NAMALWA (cell line): ENCODE results near the gene EMILIN2.
"Not testable (repeated sequence)": the region's sequence is repeated elsewhere in the genome, so short reads cannot be mapped to it uniquely, and the experiment has no call there.

Experiments
- DNase-seq: peaks from one replicate; pipeline ENCODE4 v3.0.0-alpha.2; 2015; ENCODE audit warnings: low spot score

EMILIN2 gene

DNA sequence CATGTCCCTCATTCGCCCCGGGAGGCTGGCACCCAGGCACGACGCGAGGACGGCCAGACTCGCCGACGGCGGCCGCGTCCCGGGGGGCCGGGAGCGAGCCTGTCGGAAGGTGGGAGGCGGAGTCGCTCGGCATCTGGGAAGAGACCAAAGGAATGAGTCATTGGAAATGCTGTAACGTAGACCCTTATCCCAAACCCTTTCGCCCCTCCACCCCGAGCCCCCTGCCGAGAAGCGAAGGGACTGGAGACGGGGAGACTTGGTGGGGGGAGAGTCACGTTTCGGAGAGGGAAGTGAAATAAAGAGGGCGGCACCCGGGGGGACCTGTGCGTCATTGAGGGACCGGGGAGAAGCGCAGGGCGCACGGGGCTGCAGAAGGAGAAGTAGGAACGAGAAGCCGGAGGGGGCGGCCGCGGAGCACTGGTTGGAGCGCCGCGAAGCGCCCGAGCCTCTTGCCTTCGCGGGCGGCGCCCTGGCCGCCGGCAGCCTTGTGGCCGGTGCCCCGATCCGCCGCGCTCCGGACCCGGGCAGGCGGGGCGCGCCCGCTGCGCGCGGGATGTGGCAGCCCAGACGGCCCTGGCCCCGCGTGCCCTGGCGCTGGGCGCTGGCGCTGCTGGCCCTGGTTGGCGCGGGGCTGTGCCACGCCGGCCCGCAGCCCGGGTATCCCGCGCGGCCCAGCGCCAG is at the start of gene EMILIN2:
TSS of gene EMILIN2 (plus strand) at position 371 of the 681 bp plus-strand sequence. CDS start at position 554, 183 bp downstream.
- DNase-seq: no peak

DNA sequence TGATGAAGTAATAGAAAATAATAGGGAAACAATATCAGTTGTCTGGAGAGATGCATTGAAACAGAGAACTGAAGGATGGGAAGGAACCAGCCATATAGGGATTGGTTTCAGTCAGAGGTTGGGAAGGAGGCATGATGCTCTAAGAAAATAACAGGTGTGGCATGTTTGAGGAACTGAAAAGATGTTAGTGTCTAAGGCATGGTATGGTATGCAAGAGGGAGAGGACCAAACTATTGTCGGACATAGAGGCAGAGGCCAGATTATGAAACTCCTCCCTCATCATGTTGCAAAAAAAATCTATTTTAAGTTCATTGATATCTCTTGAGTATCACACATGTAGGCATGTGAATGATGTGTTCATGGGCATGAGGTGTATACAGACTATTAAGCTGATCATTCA is 48.9 kb upstream of the EMILIN2 start:
- DNase-seq: no peak

DNA sequence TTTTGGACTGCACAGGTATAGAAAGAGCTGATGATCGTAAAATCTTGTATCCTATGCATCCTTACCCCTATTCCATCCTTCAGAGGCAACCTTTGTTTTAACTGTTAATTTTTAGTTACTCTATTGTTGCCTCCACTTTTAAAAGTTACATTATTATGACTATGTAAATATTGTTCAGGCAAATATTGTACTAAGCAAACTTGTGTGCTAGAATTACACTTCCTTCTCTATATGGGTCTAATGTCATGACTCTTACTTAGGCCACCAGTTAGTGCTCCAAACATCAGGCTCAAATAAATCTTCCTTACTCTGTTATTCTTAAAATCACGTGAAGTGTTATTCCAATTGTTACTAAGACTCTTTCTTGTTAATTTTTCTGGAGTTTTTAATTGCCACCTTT is 47.4 kb upstream of the EMILIN2 start:
- DNase-seq: no peak

DNA sequence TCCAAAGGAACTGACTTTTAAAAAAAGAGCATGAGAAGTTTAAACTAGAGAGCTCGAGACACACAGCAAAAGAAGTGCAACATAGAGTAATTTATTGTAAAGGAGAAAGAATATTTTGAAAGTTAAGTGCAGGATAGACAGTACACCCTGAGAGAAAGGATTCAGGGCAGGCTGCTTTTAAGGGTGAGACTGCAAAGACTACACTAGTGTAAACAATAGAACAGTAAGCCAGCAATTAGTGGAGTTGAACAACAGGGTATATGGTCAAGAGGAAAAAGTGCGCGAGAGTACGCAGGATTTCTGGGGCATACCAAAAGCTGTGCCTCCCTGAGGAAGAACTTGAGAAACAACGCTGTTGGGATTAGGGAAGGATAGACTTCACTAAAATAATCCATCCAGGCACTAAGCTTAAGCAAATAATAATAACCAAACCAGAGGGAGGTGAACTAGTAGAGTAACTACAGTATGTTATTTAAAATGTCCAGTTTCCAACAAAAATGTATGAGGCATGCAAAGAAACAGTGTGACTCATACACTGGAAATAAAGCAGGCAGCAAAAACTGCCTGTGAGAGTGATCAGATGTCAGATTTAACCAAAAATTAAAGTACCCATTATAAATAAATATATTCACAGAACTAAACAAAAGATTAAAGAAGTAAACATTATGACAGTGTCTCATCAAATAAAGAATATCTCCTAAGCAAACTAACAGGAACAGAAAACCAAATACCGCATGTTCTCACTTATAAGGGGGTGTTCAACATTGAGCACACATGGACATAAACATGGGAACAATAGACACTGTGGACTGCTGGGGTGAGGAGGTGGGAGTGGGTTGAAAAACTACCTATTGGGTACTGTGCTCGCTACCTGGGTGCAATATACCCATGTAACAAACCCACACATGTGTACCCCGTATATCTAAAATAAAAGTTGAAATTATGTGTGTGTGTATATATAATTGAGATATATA is 40.5 kb upstream of the EMILIN2 start:
- no peak for DNase-seq

DNA sequence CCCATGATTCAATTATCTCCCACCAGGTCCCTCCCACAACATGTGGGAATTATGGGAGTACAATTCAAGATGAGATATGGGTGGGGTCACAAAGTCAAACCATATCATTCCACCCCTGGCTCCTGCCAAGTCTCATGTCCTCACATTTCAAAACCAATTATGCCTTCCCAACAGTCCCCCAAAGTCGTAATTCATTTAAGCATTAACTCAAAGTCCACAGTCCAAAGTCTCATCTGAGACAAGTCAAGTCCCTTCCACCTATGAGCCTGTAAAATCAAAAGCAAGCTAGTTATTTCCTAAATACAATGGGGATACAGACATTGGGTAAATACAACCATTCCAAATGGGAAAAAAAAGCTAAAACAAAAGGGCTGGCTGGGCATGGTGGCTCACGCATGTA is 38.2 kb upstream of the EMILIN2 start:
- not testable (repeated sequence) for DNase-seq

DNA sequence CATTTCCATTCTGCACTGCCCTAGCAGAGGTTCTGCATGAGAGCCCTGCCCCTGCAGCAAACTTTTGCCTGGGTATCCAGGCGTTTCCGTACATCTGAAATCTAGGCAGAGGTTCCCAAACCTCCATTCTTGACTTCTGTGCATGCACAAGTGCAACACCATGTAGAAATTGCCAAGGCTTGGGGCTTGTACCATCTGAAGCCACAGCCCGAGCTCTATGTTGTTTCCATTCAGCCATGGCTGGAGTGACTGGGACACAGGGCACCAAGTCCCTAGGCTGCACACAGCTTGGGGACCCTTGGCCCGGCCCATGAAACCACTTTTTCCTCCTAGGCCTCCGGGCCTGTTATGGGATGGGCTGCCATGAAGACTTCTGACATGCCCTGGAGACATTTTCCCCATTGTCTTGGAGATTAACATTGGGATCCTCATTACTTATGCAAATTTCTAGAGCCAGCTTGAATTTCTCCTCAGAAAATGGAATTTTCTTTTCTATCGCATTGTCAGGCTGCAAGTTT is 37.1 kb upstream of the EMILIN2 start:
- not testable (repeated sequence) for DNase-seq

DNA sequence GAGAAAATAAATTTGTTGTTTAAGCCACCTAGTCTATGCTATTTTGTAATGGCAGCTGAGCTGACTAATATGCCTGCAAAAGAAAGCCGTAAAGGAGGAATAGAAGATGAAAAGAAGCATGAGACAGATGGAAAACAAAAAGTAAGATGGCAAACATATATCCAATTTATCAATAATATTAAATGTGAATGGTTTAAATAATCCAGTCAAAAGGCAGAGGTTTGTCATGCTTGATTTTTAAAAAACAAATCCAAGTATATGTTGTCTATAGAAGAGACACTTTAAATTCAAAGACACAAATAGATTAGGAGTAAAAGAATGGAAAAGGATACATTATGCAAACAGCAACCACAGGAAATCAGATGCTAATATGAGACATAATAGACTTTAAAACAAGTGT is 35.4 kb upstream of the EMILIN2 start:
- no peak for DNase-seq

DNA sequence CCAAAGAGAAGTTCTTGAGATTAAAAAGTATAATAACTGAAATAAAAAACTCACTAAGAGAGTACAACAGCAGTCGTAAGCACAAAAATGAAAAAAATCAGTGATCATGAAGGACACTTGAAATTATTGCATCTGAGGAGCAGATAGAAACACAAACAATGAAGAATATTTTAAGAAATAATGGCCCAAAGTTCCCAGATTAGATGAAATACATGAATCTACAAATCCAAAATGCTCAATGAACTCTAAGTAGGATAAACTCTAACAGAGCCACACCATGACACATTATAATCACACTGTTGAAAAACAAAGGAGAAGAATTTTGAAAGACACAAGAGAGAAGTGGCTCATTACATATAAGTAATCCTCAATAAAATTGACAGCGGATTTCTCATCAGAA is 31.9 kb upstream of the EMILIN2 start:
- no peak for DNase-seq

DNA sequence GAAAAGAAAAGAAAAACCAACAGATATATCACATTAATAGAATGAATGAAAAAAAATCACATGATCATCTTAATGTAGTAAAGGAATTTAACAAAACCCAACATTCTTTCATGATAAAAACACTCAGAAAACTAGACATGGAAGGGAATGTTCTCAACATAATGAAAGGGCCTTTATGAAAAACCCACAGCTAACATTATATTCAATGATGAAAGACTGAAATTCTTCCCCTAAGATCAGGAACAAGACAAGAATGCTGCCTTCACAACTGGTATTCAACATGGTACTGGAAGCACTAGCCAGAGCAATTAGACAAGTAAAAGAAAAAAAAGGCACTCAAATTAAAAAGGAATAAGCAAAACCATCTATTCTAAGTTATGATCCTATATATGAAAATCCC is 28.5 kb upstream of the EMILIN2 start:
- no peak for DNase-seq

DNA sequence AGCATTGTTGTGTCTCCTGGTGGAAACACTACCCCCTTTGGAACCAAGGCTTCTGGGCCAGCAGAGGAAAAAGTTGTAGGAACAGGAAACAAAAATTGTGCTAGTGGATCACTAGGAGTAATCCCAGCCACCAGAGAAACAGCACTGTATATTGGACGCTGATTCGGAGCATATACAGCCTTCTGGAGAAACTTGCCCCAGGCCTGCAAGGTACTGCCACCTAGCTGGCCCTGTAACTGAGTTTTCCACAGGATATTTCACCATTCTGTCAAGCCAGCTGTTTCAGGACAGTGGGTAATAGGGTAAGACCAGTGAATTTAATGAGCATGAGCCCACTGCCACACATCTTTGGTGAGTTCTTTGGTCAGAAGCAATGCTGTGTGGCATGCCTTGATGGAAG is 25.1 kb upstream of the EMILIN2 start:
- no peak for DNase-seq

DNA sequence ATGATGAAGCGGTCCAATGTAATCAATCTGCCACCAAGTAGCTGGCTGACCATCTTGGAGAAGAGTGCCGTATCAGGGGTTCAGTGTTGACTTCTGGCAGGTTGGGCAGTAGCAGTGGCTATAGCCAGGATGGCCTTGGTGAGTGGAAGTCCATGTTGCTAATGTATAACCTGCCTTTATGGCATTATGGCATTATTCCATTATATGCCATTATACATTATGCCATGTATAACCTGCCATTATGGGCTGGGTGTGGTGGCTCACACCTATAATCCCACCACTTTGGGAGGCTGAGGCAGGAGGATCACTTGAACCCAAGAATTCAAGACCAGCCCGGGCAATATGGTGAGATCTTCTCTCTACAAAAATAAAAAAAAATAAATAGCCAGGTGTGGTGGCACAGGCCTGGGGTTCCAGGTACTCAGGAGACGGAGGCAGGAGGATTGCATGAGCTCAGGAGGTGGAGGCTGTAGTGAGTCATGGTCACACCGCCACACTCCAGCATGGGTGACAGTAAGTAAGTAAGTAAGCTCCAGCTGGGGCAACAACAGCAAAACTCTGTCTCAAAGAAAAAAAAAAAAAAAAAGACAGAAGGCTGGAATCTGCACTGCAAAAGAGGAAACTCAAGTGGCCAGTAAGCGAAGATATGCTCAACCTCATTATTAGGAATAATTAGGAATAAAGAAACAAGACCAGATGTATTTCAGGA is 24.4 kb upstream of the EMILIN2 start:
- no peak for DNase-seq

DNA sequence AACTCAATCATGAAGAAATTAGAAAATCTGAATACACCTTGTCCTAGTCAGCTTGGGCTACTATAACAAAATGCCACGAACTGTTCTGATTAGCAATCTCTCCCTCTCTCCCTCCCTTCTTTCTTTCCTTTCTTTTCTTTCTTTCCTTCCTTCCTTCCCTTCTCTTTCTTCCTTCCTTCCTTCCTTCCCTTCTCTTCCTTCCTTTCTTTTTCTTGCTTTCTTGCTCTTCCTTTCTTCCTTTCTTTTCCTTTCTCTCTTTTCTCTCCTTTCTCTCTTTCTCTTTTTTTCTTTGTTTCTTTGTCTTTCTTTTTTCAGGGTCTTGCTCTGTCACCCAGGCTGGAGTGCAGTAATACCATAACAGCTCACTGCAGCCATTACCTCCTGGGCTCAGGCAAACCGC is 23.6 kb upstream of the EMILIN2 start:
- DNase-seq: no peak

DNA sequence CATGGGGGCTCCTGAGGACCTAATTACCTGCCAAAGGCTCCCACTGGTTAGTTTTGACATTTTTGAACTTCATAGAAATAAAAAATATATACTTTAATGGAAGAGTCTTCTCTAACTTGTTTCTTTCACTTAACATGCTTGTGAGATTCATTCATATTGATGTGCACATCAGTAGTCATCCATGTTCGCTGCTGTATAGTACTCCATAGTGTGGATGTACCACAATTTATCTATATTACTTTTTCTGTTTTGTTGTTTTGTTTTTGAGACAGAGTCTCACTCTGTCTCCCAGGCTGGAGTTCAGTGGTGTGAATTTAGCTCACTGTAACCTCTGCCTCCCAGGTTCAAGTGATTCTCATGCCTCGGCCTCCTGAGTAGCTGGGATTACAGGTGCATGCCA is 22.8 kb upstream of the EMILIN2 start:
- no peak for DNase-seq

DNA sequence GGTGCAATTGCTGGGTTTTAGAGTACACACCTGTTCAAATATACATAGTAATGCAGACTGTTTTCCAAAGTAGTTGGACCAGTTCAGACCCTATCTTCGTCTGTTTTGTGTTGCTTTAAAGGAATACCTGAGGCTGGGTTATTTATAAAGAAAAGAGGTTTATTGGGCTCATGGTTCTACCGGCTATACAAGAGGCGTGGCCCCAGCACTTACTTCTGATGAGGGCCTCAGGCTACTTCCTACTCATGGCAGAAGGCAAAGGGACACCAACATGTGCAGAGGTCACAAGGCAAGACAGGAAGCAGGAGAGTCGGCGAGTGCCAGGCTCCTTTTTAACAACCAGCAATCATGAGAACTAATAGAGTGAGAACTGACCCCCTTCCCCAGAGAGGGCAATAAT is 21.9 kb upstream of the EMILIN2 start:
- DNase-seq: no peak

DNA sequence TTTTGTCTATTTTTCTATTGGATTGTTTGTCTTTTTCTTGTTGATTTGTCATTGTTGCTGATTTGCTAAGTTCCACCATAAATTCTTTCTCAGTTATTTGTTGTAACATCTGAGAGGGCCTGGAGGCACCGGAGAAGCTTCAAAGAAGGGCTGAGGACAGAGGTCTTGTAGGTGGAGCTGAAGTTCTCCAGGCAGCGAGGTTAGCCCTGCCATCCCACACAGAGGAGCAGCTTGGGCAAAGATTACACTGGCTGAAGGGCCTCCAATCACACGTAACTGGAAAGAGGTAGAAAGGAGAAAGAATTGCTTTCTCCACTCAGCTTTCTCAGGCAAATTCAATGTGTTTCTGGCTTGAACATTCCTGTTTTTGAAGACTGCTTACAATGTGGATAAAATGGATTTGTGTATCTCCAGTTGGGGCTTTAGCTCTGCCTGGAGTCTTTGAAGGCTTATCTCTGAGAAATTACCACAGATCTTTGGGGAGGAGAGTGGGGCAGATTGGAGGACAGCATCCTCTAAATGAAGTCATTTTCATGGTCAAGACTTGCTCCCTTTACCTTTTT is 21.1 kb upstream of the EMILIN2 start:
- no peak for DNase-seq

DNA sequence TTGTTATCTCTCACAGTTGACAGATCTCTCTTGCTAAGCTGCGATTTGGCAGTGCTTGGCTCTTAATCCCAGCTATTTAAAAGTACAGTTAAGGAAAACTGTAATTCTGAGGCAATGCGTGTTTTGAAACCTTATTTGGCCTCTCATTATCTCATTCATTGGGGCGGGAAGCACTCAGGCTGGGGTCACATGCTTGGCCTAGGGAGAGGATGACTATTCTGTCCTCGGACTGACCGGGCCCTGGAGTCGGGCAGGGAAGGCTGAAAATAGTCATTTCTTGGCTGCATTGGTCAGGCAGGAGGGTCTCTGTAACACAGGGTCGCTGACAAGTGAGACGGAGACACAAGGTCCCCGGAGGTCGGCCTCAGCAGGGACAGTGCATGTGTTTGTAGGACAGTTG is 20.2 kb upstream of the EMILIN2 start:
- no peak for DNase-seq

DNA sequence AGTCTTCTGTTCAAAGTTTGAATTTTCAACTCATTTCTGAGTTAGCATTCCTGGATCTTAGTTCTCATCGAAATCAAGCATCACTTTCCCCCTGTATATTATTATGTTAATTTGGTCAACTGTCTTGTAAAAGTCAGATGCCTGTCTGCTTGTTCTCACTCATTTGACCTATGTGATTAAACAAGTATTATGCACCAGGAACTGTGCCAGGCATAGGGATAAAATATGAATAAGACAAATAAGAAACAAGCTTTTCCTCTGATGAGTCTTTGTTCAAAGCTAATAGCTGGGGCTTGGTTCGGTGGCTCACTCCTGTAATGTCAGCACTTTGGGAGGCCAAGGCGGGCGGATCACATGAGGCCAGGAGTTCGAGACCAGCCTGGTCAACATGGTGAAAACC is 19.7 kb upstream of the EMILIN2 start:
- no peak for DNase-seq

DNA sequence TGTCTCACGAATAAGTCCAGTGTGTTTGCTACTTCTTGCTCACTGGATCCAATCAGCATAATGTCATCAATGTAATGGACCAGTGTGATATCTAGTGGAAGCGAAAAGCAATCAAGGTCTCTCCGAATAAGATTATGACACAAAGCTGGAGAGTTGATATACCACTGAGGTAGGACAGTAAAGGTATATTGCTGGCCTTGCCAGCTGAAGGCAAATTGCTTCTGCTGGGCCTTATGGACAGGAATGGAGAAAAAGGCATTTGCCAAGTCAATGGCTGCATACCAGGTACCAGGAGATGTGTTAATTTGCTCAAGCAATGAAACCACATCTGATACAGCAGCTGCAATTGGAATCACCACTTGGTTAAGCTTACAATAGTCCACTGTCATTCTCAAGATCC is 10.7 kb upstream of the EMILIN2 start:
- not testable (repeated sequence) for DNase-seq

DNA sequence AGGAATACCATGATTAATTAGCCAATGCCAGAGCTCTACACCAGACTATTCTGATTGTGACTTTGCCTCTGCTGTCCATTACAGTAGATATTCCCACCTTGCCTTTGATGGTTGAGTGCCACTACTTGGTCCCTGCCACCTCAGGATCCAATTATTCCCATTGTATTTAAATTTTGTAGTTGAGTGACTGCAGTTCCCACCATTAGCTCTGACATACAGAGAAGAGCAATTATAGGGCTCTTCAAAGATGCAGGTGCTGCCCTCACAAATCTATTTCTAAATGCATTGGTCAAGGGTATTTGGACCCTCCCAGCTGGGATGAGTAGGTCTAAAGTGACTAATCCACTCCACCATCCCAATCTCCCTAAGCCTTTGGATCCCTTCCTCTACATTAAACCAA is 9.5 kb upstream of the EMILIN2 start:
- DNase-seq: not testable (repeated sequence)

DNA sequence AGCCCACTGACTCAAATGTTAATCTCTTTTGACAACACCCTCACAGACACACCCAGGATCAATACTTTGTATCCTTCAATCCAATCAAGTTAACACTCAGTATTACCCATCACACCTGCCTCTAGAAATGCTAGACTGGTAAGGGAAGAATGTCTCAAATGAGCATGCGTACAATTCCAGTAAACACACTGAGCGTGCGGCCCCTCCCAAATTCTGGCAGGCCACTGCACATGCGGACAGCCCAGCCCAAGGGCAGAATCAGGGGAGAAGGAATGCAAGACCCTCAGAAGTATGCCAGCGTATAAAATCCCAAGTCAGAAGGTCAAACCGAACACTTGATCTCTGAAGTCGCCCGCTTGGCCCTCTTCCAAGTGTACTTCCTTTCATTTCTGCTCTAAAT is 7.6 kb upstream of the EMILIN2 start:
- DNase-seq: no peak

DNA sequence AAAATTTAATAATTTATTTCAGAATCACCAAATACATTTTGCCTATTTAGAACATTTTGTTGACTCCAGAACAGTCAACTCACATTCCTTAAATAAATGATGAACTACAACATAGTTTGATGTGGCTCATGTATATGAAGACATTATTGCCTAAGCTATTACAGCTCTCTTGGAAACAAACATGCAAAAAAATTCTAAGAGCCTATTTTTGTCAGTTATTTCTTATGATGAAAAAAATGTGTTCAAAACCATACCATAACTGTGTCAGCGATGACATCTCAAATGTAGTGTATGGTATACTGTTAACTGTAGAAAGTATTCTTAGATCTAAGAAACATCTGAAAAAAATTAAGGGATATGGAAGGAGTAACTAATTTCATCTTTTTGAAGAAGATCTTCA is 6.3 kb upstream of the EMILIN2 start:
- DNase-seq: no peak

DNA sequence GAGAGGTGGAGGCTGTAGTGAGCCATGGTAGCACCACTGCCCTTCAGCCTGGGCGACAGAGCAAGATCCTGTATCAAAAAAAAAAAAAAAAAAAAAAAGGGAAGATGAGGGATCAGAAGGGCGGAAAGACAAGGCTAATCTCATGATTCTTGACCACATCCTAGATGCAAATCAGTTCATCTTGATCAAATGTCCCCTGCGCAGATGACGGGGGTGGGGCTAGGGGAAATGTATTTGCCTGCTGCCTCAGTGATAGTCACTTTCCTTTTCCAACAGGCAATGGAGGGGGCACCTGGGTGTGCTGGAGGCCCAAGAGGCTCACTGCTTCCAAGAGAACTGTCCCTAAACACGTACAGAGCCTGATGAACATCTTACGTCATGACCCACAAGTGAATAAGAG is 3.7 kb upstream of the EMILIN2 start:
- DNase-seq: no peak
